ENCODE results near the gene CD48.
A peak's percentile ranks its signal among the peaks of the same experiment; 100 is the strongest.

Gene CD48

GRCh38 chr1:160711602-160712311 is at the start of gene CD48:
TSS of gene CD48 (minus strand) at chr1:160711822. CDS start at chr1:160711763, 59 bp downstream.
- peak; percentile 22 for DNase-seq

- no peak for DNase-seq
Observed at GRCh38 chr1:160761046-160761445, 49.4 kb upstream of the CD48 start.

- DNase-seq = no peak
Observed at GRCh38 chr1:160759740-160760139, 48.1 kb upstream of the CD48 start.

GRCh38 chr1:160758521-160758920 is 46.9 kb upstream of the CD48 start:
- no peak for DNase-seq

- DNase-seq = no peak
Observed at GRCh38 chr1:160756849-160757201, 45.2 kb upstream of the CD48 start.

GRCh38 chr1:160755911-160756848 is 44.6 kb upstream of the CD48 start:
- DNase-seq = peak; percentile 67

- no peak for DNase-seq
Observed at GRCh38 chr1:160755461-160755860, 43.8 kb upstream of the CD48 start.

- DNase-seq = no peak
Observed at GRCh38 chr1:160753594-160753993, 42.0 kb upstream of the CD48 start.

GRCh38 chr1:160752924-160753323 is 41.3 kb upstream of the CD48 start:
- DNase-seq = no peak

- no peak for DNase-seq
Observed at GRCh38 chr1:160752406-160752805, 40.8 kb upstream of the CD48 start.

- no peak for DNase-seq
Observed at GRCh38 chr1:160750608-160751007, 39.0 kb upstream of the CD48 start.

- DNase-seq = no peak
Observed at GRCh38 chr1:160748878-160749269, 37.3 kb upstream of the CD48 start.

GRCh38 chr1:160748181-160748877 is 36.7 kb upstream of the CD48 start:
- DNase-seq = no peak

- no peak for DNase-seq
Observed at GRCh38 chr1:160747717-160748116, 36.1 kb upstream of the CD48 start.

GRCh38 chr1:160746836-160747500 is 35.3 kb upstream of the CD48 start:
- DNase-seq = no peak

GRCh38 chr1:160745551-160745950 is 33.9 kb upstream of the CD48 start:
- DNase-seq = no peak

GRCh38 chr1:160744852-160745520 is 33.4 kb upstream of the CD48 start:
- DNase-seq = no peak

- DNase-seq = no peak
Observed at GRCh38 chr1:160744199-160744851, 32.7 kb upstream of the CD48 start.

GRCh38 chr1:160743266-160743665 is 31.6 kb upstream of the CD48 start:
- peak; percentile 51 for DNase-seq

GRCh38 chr1:160742428-160743127 is 31.0 kb upstream of the CD48 start:
- DNase-seq = no peak

Measured in NK-92 treated with Interleukin-12 subunit alpha and Interleukin-12 subunit beta, amount 100 ng/mL, for 24 hours (cell line).